ENCODE measurements around the gene GEMIN4.
"Not testable (repeated sequence)": the region's sequence is repeated elsewhere in the genome, so short reads cannot be mapped to it uniquely, and the experiment has no call there.

DNA sequence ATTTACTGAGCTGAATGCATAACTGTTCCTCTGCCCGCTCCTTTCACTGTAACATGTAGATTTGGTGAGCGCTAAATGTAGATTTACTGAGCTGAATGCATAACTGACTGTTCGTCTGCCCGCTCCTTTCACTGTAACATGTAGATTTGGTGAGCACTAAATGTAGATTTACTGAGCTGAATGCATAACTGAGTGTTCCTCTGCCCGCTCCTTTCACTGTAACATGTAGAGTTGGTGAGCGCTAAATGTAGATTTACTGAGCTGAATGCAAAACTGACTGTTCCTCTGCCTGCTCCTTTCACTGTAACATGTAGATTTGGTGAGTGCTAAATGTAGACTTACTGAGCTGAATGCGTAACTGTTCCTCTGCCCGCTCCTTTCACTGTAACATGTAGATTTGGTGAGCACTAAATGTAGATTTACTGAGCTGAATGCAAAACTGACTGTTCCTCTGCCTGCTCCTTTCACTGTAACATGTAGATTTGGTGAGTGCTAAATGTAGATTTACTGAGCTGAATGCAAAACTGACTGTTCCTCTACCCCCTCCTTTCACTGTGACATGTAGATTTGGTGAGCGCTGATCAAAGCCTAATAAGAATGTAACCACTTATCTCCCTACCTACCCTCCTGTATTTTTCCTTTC, 3.4 kb upstream of the GEMIN4 start:
- TF ChIP-seq, protein P1, sequence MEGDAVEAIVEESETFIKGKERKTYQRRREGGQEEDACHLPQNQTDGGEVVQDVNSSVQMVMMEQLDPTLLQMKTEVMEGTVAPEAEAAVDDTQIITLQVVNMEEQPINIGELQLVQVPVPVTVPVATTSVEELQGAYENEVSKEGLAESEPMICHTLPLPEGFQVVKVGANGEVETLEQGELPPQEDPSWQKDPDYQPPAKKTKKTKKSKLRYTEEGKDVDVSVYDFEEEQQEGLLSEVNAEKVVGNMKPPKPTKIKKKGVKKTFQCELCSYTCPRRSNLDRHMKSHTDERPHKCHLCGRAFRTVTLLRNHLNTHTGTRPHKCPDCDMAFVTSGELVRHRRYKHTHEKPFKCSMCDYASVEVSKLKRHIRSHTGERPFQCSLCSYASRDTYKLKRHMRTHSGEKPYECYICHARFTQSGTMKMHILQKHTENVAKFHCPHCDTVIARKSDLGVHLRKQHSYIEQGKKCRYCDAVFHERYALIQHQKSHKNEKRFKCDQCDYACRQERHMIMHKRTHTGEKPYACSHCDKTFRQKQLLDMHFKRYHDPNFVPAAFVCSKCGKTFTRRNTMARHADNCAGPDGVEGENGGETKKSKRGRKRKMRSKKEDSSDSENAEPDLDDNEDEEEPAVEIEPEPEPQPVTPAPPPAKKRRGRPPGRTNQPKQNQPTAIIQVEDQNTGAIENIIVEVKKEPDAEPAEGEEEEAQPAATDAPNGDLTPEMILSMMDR (conservative IDR thresholded peaks at IDR 0.05; ENCODE audit: low read depth, low read length), result not testable (repeated sequence)
- not testable (repeated sequence) for TF ChIP-seq EZH2 (IDR thresholded peaks at IDR 0.05; ENCODE audit: low read length, unreplicated experiment); EZH2phosphoT487 (IDR thresholded peaks at IDR 0.05; ENCODE audit: borderline replicate concordance, low read length)

Measured in PC-3 (cell line).